Measurements from ENCODE around the gene TMEM167A. TPM values are rescaled to one million over a fixed set of nuclear protein-coding genes. Genes with fewer than 3 reads are reported as not detected.

TMEM167A gene
- total RNA-seq, 1 donor from 2014 or later, result 38.3 TPM

DNA sequence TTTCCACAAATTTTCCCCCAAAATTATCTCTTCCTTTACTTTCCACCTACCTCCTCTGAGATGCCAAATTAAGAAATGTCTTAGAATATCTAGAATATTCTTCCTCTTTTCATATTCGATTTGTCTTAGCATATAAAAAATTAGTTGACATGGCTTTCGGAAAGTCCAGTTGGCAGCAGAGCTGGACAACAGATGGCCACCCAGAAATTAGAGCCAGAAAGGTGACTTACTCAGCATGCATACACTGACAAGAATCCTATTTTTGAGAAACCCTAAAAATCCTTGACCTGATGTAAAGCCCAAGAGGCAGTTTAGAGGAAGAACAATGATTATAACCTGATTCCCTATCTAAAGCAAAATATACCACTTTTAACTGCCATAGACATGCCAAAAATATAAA lies 22.0 kb downstream of the TMEM167A start:
- Histone ChIP-seq H3K27me3 (no peaks in the 10 kb centered on the region), H3K4me3 (no peak overlapping the region), H3K9me3 (no peaks in the 10 kb centered on the region), H3K27ac (no peak overlapping the region), H3K36me3 (peaks cover 8 to 10% of the 10 kb centered on the region in 2 donors), H3K4me1 (peaks cover 0 to 9% of the 10 kb centered on the region in 2 donors)
- TF ChIP-seq, protein P1, sequence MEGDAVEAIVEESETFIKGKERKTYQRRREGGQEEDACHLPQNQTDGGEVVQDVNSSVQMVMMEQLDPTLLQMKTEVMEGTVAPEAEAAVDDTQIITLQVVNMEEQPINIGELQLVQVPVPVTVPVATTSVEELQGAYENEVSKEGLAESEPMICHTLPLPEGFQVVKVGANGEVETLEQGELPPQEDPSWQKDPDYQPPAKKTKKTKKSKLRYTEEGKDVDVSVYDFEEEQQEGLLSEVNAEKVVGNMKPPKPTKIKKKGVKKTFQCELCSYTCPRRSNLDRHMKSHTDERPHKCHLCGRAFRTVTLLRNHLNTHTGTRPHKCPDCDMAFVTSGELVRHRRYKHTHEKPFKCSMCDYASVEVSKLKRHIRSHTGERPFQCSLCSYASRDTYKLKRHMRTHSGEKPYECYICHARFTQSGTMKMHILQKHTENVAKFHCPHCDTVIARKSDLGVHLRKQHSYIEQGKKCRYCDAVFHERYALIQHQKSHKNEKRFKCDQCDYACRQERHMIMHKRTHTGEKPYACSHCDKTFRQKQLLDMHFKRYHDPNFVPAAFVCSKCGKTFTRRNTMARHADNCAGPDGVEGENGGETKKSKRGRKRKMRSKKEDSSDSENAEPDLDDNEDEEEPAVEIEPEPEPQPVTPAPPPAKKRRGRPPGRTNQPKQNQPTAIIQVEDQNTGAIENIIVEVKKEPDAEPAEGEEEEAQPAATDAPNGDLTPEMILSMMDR (IDR thresholded peaks at IDR 0.05), result no peak
- intact Hi-C loops (cut with DNase I), result no loop called here
- DNase-seq (ENCODE audit: low spot score in 2 of 2), result no peak

DNA sequence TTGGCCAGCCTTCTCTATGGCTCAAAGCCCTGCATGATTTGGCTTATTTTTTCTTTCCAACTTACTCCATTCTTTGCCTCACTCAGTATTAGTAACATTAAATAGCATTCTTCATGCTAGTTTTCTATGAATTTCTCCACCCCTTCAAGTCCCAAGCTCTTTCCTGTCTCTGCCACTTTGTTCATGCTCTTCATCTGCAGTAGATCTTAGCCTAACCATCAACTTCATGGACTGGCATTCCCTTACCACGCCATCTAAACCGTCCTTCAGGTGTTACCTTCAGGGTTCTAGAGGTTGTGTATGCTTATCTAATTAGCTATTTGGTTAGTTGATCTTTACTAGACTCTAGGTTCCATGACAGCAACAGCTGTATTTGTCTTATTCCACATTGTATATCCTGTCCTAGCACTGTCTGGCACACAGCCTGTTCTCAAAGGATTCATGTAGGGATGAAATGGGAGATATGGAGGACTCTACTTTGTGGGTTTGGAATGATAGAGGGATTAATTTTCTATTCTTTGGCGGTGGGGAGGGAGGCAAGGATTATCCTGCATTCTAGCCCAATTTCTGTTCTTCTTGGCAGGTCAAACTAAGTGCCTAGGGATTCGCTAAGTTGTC lies 26.4 kb downstream of the TMEM167A start:
- Histone ChIP-seq H3K36me3 (peaks cover 2 to 10% of the 10 kb centered on the region in 2 donors), H3K27ac (no peak overlapping the region), H3K27me3 (no peaks in the 10 kb centered on the region), H3K4me1 (no peaks in the 10 kb centered on the region), H3K4me3 (no peak overlapping the region), H3K9me3 (no peaks in the 10 kb centered on the region)
- intact Hi-C loops (cut with DNase I), result no loop called here
- no peak for DNase-seq (ENCODE audit: low spot score in 2 of 2)
- TF ChIP-seq, protein P1 (IDR thresholded peaks at IDR 0.05), result no peak

DNA sequence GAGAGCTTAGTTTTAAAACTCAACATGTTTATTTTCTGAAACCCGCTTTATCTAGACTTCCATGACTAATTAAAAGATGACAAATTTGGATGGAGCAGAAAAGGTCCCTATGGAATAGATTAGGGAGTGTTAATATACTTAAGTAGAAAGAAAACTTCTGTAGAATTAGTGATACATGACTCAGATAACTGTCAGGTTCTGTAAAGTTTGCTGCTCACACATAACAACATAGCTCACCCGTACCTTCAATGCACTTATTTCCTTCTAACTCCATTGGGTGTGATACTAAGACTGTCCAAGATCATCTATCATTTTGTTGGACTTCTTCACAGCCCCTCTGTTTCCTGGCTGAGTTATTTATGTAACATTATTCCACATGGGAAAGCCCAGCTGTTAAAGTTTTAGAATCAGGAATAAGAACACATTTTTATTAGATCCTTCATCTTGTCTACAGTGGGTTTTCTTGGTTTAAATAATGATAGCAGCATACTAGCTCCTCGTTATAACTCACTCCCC lies 27.8 kb downstream of the TMEM167A start:
- H3K27me3 ChIP-seq, result no peaks in the 10 kb centered on the region
- DNase-seq (ENCODE audit: low spot score in 2 of 2), result no peak
- H3K27ac ChIP-seq, result no peak overlapping the region
- no peaks in the 10 kb centered on the region for H3K9me3 ChIP-seq
- TF ChIP-seq, protein P1 (IDR thresholded peaks at IDR 0.05), result no peak
- H3K4me3 ChIP-seq, result no peak overlapping the region
- intact Hi-C loops (cut with DNase I), result no loop called here
- no peaks in the 10 kb centered on the region for H3K4me1 ChIP-seq
- peaks cover 2 to 7% of the 10 kb centered on the region in 2 donors for H3K36me3 ChIP-seq

DNA sequence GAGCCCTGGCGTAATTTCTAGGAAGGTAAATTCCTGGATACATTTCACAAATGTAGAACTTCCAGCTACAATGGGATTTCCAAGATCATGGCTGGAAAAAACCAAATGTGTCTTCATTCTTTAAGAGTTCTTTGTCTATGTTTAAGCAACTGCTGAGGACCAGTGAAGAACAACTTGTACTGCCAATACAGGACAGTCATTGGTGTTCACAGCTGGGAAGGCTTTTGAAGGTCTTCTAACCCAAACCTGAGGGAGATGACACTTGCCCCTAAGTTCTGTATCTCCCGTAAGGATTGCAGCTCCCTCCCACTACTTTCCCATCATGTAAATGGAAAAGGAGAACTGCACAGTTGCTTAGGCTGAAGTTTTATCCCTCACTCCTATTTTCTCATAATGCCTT lies 28.4 kb downstream of the TMEM167A start:
- H3K4me3 ChIP-seq, result no peak overlapping the region
- DNase-seq (ENCODE audit: low spot score in 2 of 2), result no peak
- no peaks in the 10 kb centered on the region for H3K9me3 ChIP-seq
- no peak overlapping the region for H3K27ac ChIP-seq
- intact Hi-C loops (cut with DNase I), result no loop called here
- H3K27me3 ChIP-seq, result no peaks in the 10 kb centered on the region
- H3K4me1 ChIP-seq, result no peaks in the 10 kb centered on the region
- TF ChIP-seq, protein P1 (IDR thresholded peaks at IDR 0.05), result no peak
- H3K36me3 ChIP-seq, result peaks cover under 1 to 2% of the 10 kb centered on the region in 2 donors

DNA sequence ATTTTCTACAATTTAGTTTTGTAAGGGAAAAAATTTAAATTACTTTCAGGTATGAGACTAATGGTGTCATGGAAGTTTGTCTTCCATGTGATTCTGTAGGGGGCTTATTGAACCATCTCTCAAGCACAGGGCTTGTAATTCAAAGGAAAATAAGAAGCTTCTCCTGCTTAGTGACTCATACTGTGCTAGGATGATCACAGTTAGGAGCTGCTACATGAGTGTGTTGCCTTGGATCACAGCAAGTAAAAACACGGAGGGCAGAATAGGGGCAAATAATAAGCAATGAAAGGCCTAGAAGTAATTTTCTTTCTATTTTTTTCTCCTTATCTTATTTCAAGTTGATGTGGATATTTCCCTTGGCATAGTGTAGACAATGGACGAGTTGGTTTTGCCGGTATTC lies 28.9 kb downstream of the TMEM167A start:
- Histone ChIP-seq H3K27ac (no peak overlapping the region), H3K36me3 (peaks cover 0 to 2% of the 10 kb centered on the region in 2 donors), H3K4me3 (no peak overlapping the region), H3K9me3 (no peaks in the 10 kb centered on the region), H3K27me3 (no peaks in the 10 kb centered on the region), H3K4me1 (no peaks in the 10 kb centered on the region)
- intact Hi-C loops (cut with DNase I), result no loop called here
- DNase-seq (ENCODE audit: low spot score in 2 of 2), result no peak
- TF ChIP-seq, protein P1 (IDR thresholded peaks at IDR 0.05), result no peak

Measured in ascending aorta (tissue), 2 donors.